ENCODE measurements around the gene NOX5.

NOX5 gene

GRCh38 chr15:69080295-69081248 lies 66.1 kb downstream of the NOX5 start:
- Mint-ChIP-seq H3K36me3 (ENCODE audit: low read depth) (no peaks in the 10 kb centered on the region), H3K9me3 (no peaks in the 10 kb centered on the region), H3K27me3 (ENCODE audit: low read depth) (peaks cover 28% of the 10 kb centered on the region), H3K4me1 (ENCODE audit: low read depth) (peaks cover 9% of the 10 kb centered on the region), H3K4me3 (no peak overlapping the region), H3K27ac (no peak overlapping the region)
- no peak for DNase-seq (ENCODE audit: low spot score)

GRCh38 chr15:69081310-69082004 lies 67.0 kb downstream of the NOX5 start:
- DNase-seq (ENCODE audit: low spot score): no peak
- no peaks in the 10 kb centered on the region for H3K36me3 Mint-ChIP-seq (ENCODE audit: low read depth)
- H3K9me3 Mint-ChIP-seq: no peaks in the 10 kb centered on the region
- H3K27ac Mint-ChIP-seq: no peak overlapping the region
- peaks cover 9% of the 10 kb centered on the region for H3K4me1 Mint-ChIP-seq (ENCODE audit: low read depth)
- peaks cover 24% of the 10 kb centered on the region for H3K27me3 Mint-ChIP-seq (ENCODE audit: low read depth)
- no peak overlapping the region for H3K4me3 Mint-ChIP-seq

- Mint-ChIP-seq H3K4me3 (no peak overlapping the region), H3K36me3 (ENCODE audit: low read depth) (no peaks in the 10 kb centered on the region), H3K27me3 (ENCODE audit: low read depth) (peaks cover 26% of the 10 kb centered on the region), H3K4me1 (ENCODE audit: low read depth) (peaks cover 9% of the 10 kb centered on the region), H3K27ac (no peak overlapping the region), H3K9me3 (no peaks in the 10 kb centered on the region)
- no peak for DNase-seq (ENCODE audit: low spot score)
Observed at GRCh38 chr15:69082021-69082502, 67.6 kb downstream of the NOX5 start.

- H3K36me3 Mint-ChIP-seq (ENCODE audit: low read depth): no peaks in the 10 kb centered on the region
- peaks cover 9% of the 10 kb centered on the region for H3K4me1 Mint-ChIP-seq (ENCODE audit: low read depth)
- DNase-seq (ENCODE audit: low spot score): no peak
- no peak overlapping the region for H3K4me3 Mint-ChIP-seq
- no peaks in the 10 kb centered on the region for H3K9me3 Mint-ChIP-seq
- no peak overlapping the region for H3K27ac Mint-ChIP-seq
- peaks cover 30% of the 10 kb centered on the region for H3K27me3 Mint-ChIP-seq (ENCODE audit: low read depth)
Observed at GRCh38 chr15:69082554-69082953, 68.1 kb downstream of the NOX5 start.

GRCh38 chr15:69084404-69085030 lies 70.0 kb downstream of the NOX5 start:
- no peaks in the 10 kb centered on the region for H3K9me3 Mint-ChIP-seq
- no peaks in the 10 kb centered on the region for H3K36me3 Mint-ChIP-seq (ENCODE audit: low read depth)
- H3K27me3 Mint-ChIP-seq (ENCODE audit: low read depth): peaks cover 40% of the 10 kb centered on the region
- no peak overlapping the region for H3K27ac Mint-ChIP-seq
- H3K4me1 Mint-ChIP-seq (ENCODE audit: low read depth): peaks cover 9% of the 10 kb centered on the region
- H3K4me3 Mint-ChIP-seq: no peak overlapping the region
- DNase-seq (ENCODE audit: low spot score): no peak

- H3K9me3 Mint-ChIP-seq: no peaks in the 10 kb centered on the region
- peaks cover 9% of the 10 kb centered on the region for H3K4me1 Mint-ChIP-seq (ENCODE audit: low read depth)
- H3K27ac Mint-ChIP-seq: no peak overlapping the region
- DNase-seq (ENCODE audit: low spot score): no peak
- H3K27me3 Mint-ChIP-seq (ENCODE audit: low read depth): peaks cover 41% of the 10 kb centered on the region
- no peaks in the 10 kb centered on the region for H3K36me3 Mint-ChIP-seq (ENCODE audit: low read depth)
- no peak overlapping the region for H3K4me3 Mint-ChIP-seq
Observed at GRCh38 chr15:69085325-69086081, 71.0 kb downstream of the NOX5 start.

- H3K4me3 Mint-ChIP-seq: no peak overlapping the region
- H3K9me3 Mint-ChIP-seq: no peaks in the 10 kb centered on the region
- DNase-seq (ENCODE audit: low spot score): no peak
- H3K36me3 Mint-ChIP-seq (ENCODE audit: low read depth): no peaks in the 10 kb centered on the region
- H3K27ac Mint-ChIP-seq: no peak overlapping the region
- peaks cover 9% of the 10 kb centered on the region for H3K4me1 Mint-ChIP-seq (ENCODE audit: low read depth)
- H3K27me3 Mint-ChIP-seq (ENCODE audit: low read depth): peaks cover 39% of the 10 kb centered on the region
Observed at GRCh38 chr15:69086427-69087204, 72.1 kb downstream of the NOX5 start.

GRCh38 chr15:69087366-69087976 lies 73.0 kb downstream of the NOX5 start:
- Mint-ChIP-seq H3K4me1 (ENCODE audit: low read depth) (peaks cover 7% of the 10 kb centered on the region), H3K4me3 (no peak overlapping the region), H3K27me3 (ENCODE audit: low read depth) (peaks cover 35% of the 10 kb centered on the region), H3K27ac (no peak overlapping the region), H3K9me3 (no peaks in the 10 kb centered on the region), H3K36me3 (ENCODE audit: low read depth) (no peaks in the 10 kb centered on the region)
- no peak for DNase-seq (ENCODE audit: low spot score)

- no peaks in the 10 kb centered on the region for H3K36me3 Mint-ChIP-seq (ENCODE audit: low read depth)
Observed at GRCh38 chr15:69088300-69088965, 73.9 kb downstream of the NOX5 start.

GRCh38 chr15:69089258-69089657 lies 74.8 kb downstream of the NOX5 start:
- H3K9me3 Mint-ChIP-seq: no peaks in the 10 kb centered on the region
- H3K4me1 Mint-ChIP-seq (ENCODE audit: low read depth): peaks cover 2% of the 10 kb centered on the region

More at GRCh38 chr15:69088300-69088965, 73.9 kb downstream of the NOX5 start:
- no peak for DNase-seq (ENCODE audit: low spot score)
- Mint-ChIP-seq H3K4me1 (ENCODE audit: low read depth) (peaks cover 2% of the 10 kb centered on the region), H3K4me3 (no peak overlapping the region), H3K27ac (no peak overlapping the region), H3K27me3 (ENCODE audit: low read depth) (peaks cover 35% of the 10 kb centered on the region), H3K9me3 (no peaks in the 10 kb centered on the region)

GRCh38 chr15:69090197-69090948 lies 75.9 kb downstream of the NOX5 start:
- DNase-seq (ENCODE audit: low spot score): no peak
- no peaks in the 10 kb centered on the region for H3K9me3 Mint-ChIP-seq
- no peaks in the 10 kb centered on the region for H3K36me3 Mint-ChIP-seq (ENCODE audit: low read depth)
- H3K4me1 Mint-ChIP-seq (ENCODE audit: low read depth): no peaks in the 10 kb centered on the region
- H3K4me3 Mint-ChIP-seq: no peak overlapping the region
- peaks cover 36% of the 10 kb centered on the region for H3K27me3 Mint-ChIP-seq (ENCODE audit: low read depth)
- no peak overlapping the region for H3K27ac Mint-ChIP-seq

More at GRCh38 chr15:69089258-69089657, 74.8 kb downstream of the NOX5 start:
- Mint-ChIP-seq H3K36me3 (ENCODE audit: low read depth) (no peaks in the 10 kb centered on the region), H3K27ac (no peak overlapping the region), H3K4me3 (no peak overlapping the region), H3K27me3 (ENCODE audit: low read depth) (peaks cover 35% of the 10 kb centered on the region)
- no peak for DNase-seq (ENCODE audit: low spot score)

All from T-helper 2 cell treated with Interferon-gamma antibody and Interleukin-4, amounts not matched to agents 5 μg/mL and 100 μg/mL, for 36 hours (primary cell).